ENCODE measurements around the gene DYNLT1.
A peak's percentile ranks its signal among the peaks of the same experiment; 100 is the strongest.

DYNLT1 gene

GRCh38 chr6:158654498-158654897 lies 10.0 kb upstream of the DYNLT1 start:
- TF ChIP-seq GATA2 (IDR thresholded peaks at IDR 0.05; ENCODE audit: low read depth, low read length) = peak; percentile 29
- TF ChIP-seq GATA3 (IDR thresholded peaks at IDR 0.05; ENCODE audit: low read depth, low read length) = no peak

GRCh38 chr6:158653577-158654354 lies 9.2 kb upstream of the DYNLT1 start:
- TF ChIP-seq GATA3 (IDR thresholded peaks at IDR 0.05; ENCODE audit: low read depth, low read length) (no peak), GATA2 (IDR thresholded peaks at IDR 0.05; ENCODE audit: low read depth, low read length) (no peak)

GRCh38 chr6:158649289-158650143 lies 5.0 kb upstream of the DYNLT1 start, which contains the start of gene SYTL3:
SYTL3 (plus strand) TSS chr6:158650054; CDS start chr6:158663269, 13,215 bp downstream.
- TF ChIP-seq GATA3 (IDR thresholded peaks at IDR 0.05; ENCODE audit: low read depth, low read length) = no peak
- TF ChIP-seq GATA2 (IDR thresholded peaks at IDR 0.05; ENCODE audit: low read depth, low read length) = no peak

GRCh38 chr6:158648682-158649131 lies 4.2 kb upstream of the DYNLT1 start:
- TF ChIP-seq GATA2 (IDR thresholded peaks at IDR 0.05; ENCODE audit: low read depth, low read length) (no peak), GATA3 (IDR thresholded peaks at IDR 0.05; ENCODE audit: low read depth, low read length) (no peak)

- TF ChIP-seq GATA3 (IDR thresholded peaks at IDR 0.05; ENCODE audit: low read depth, low read length) (no peak), GATA2 (IDR thresholded peaks at IDR 0.05; ENCODE audit: low read depth, low read length) (no peak)
Observed at GRCh38 chr6:158647501-158647900, 3.0 kb upstream of the DYNLT1 start.

- TF ChIP-seq GATA3 (IDR thresholded peaks at IDR 0.05; ENCODE audit: low read depth, low read length) (no peak), GATA2 (IDR thresholded peaks at IDR 0.05; ENCODE audit: low read depth, low read length) (no peak)
Observed at GRCh38 chr6:158646023-158646910, 1.7 kb upstream of the DYNLT1 start.

- no peak for TF ChIP-seq GATA2 (IDR thresholded peaks at IDR 0.05; ENCODE audit: low read depth, low read length)
- TF ChIP-seq GATA3 (IDR thresholded peaks at IDR 0.05; ENCODE audit: low read depth, low read length) = no peak
Observed at GRCh38 chr6:158645064-158646022, 800 bp upstream of the DYNLT1 start.

- no peak for TF ChIP-seq GATA2 (IDR thresholded peaks at IDR 0.05; ENCODE audit: low read depth, low read length)
- TF ChIP-seq GATA3 (IDR thresholded peaks at IDR 0.05; ENCODE audit: low read depth, low read length) = no peak
Observed at GRCh38 chr6:158643836-158644230, 710 bp downstream of the DYNLT1 start.

- TF ChIP-seq GATA2 (IDR thresholded peaks at IDR 0.05; ENCODE audit: low read depth, low read length) = no peak
- no peak for TF ChIP-seq GATA3 (IDR thresholded peaks at IDR 0.05; ENCODE audit: low read depth, low read length)
Observed at GRCh38 chr6:158642097-158642601, 2.4 kb downstream of the DYNLT1 start.

GRCh38 chr6:158640519-158640918 lies 4.0 kb downstream of the DYNLT1 start:
- TF ChIP-seq GATA2 (IDR thresholded peaks at IDR 0.05; ENCODE audit: low read depth, low read length) (no peak), GATA3 (IDR thresholded peaks at IDR 0.05; ENCODE audit: low read depth, low read length) (no peak)

- TF ChIP-seq GATA3 (IDR thresholded peaks at IDR 0.05; ENCODE audit: low read depth, low read length) = no peak
- TF ChIP-seq GATA2 (IDR thresholded peaks at IDR 0.05; ENCODE audit: low read depth, low read length) = no peak
Observed at GRCh38 chr6:158639056-158639455, 5.5 kb downstream of the DYNLT1 start.

- no peak for TF ChIP-seq GATA2 (IDR thresholded peaks at IDR 0.05; ENCODE audit: low read depth, low read length)
- TF ChIP-seq GATA3 (IDR thresholded peaks at IDR 0.05; ENCODE audit: low read depth, low read length) = no peak
Observed at GRCh38 chr6:158638324-158638854, 6.2 kb downstream of the DYNLT1 start.

Data from SH-SY5Y (cell line).